PC-9 (cell line): ENCODE measurements around the gene ENTREP3. TPM values are rescaled to one million over a fixed set of nuclear protein-coding genes. Genes with fewer than 3 reads are reported as not detected.

Experiments
- BruUV-seq: library from RNA; stranded (reverse); fragments of 400-500 nt; replicated peaks from 2 replicates; lab custom pipeline; 2021; lab: Mats Ljungman, UMichigan
- CTCF ChIA-PET: fragments of 300-600 bp; sonication (Branson Sonifier 250); formaldehyde crosslinking; loops from one replicate; lab custom pipeline; 2022; ENCODE audit warnings: antibody characterized with exemption; lab: Charles Lee
- POLR2A ChIA-PET: fragments of 300-600 bp; sonication (Branson Sonifier 250); formaldehyde crosslinking; loops from one replicate; lab custom pipeline; 2022; ENCODE audit warnings: antibody characterized with exemption; ENCODE audit not compliant: unreplicated experiment; lab: Charles Lee
- DNase-seq, 2 experiments: peaks; one replicate each; pipeline versions ENCODE4 v3.0.0 to v3.0.0-alpha.2; 2015 to 2022; ENCODE audit warnings: mixed read lengths in 1 of 2
- H2AFZ ChIP-seq: fragments of 200-600 bp; sonication (generic); 2 replicates; pipeline ENCODE4 v1.8.1; 2017; ENCODE audit warnings: antibody characterized with exemption
- H3F3A ChIP-seq: fragments of 200-600 bp; sonication (generic); 2 replicates; pipeline ENCODE4 v1.8.1; 2017; ENCODE audit warnings: antibody characterized with exemption, mild to moderate bottlenecking, low read depth; ENCODE audit not compliant: insufficient read depth
- H3K27ac ChIP-seq: fragments of 200-600 bp; sonication (generic); 2 replicates; pipeline ENCODE4 v1.6.1; 2016; ENCODE audit warnings: mixed run types
- H3K27me3 ChIP-seq: fragments of 200-600 bp; sonication (generic); 2 replicates; pipeline ENCODE4 v1.6.1; 2016; ENCODE audit warnings: low read depth, mixed run types; ENCODE audit not compliant: insufficient read depth
- H3K36me3 ChIP-seq: fragments of 200-600 bp; sonication (generic); 2 replicates; pipeline ENCODE4 v1.6.1; 2016; ENCODE audit warnings: low read depth, mixed run types
- H3K4me1 ChIP-seq: fragments of 200-600 bp; sonication (generic); replicated peaks from 2 replicates; pipeline ENCODE4 v1.6.1; 2016; ENCODE audit warnings: mixed run types; ENCODE audit not compliant: insufficient read depth
- H3K4me2 ChIP-seq: fragments of 200-600 bp; sonication (generic); 2 replicates; pipeline ENCODE4 v1.6.1; 2017; ENCODE audit warnings: mixed run types
- H3K4me3 ChIP-seq: fragments of 200-600 bp; sonication (generic); 2 replicates; pipeline ENCODE4 v1.6.1; 2016; ENCODE audit warnings: mixed run types
- H3K79me2 ChIP-seq: fragments of 200-600 bp; sonication (generic); 2 replicates; pipeline ENCODE4 v1.6.1; 2017; ENCODE audit warnings: low read depth, mixed run types
- H3K9me2 ChIP-seq: fragments of 200-600 bp; sonication (generic); 2 replicates; pipeline ENCODE4 v1.8.1; 2017; ENCODE audit warnings: mild to moderate bottlenecking; ENCODE audit not compliant: insufficient read depth
- H3K9me3 ChIP-seq: fragments of 200-600 bp; sonication (generic); 2 replicates; pipeline ENCODE4 v1.8.1; 2016; ENCODE audit warnings: low read depth; ENCODE audit not compliant: insufficient read depth
- H4K20me1 ChIP-seq: fragments of 200-600 bp; sonication (generic); 2 replicates; pipeline ENCODE4 v1.8.1; 2017; ENCODE audit not compliant: insufficient read depth
- EZH2 ChIP-seq: fragments of 200-600 bp; sonication (generic); IDR thresholded peaks from 2 replicates; pipeline ENCODE4 v1.8.0; 2017; ENCODE audit warnings: antibody characterized with exemption, low read depth
- intact Hi-C: fragments of 100-400 bp; cut with micrococcal nuclease; formaldehyde crosslinking; loops from one replicate; pipeline ENCODE4 v1.10.0; 2022; ENCODE audit not compliant: unreplicated experiment
- total RNA-seq: library from RNA; stranded (reverse); gene quantifications from 2 replicates; pipeline ENCODE4 v1.2.3, GENCODE V29; 2021
- TF ChIP-seq, protein P1 (sequence below): fragments of 200-600 bp; sonication (generic); conservative IDR thresholded peaks from 2 replicates; pipeline ENCODE4 v1.6.1; 2017; ENCODE audit warnings: mixed run types, antibody characterized with exemption, mild to moderate bottlenecking, moderate library complexity

Gene ENTREP3
- total RNA-seq, 1 experiment from 2014 or later, result 56.9 TPM

DNA sequence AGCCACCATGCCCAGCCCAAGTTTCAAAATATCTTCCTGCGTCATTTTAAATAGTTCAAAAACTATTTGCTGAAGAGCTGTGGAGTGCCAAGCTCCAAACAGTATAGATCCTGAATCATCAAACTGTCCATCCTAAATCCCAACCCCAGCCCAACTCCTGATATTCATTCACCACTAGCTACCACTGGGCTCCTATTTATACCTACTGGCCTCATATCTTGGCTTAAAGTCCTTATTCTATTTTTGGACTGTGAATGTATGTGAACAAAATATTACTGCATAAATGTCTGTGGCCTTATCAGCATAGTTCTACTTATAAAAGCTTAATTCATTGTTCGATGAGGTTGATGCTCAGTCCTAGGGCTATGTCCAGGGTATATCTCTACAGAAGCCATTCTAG, 12.1 kb upstream of the ENTREP3 start:
- POLR2A ChIA-PET, result no interaction called here
- H3K27ac ChIP-seq, result no peak overlapping the region
- TF ChIP-seq EZH2, result no peak
- H3K79me2 ChIP-seq, result peaks cover 21% of the 10 kb centered on the region
- H3K4me2 ChIP-seq, result no peak overlapping the region
- H3K4me1 ChIP-seq, result peaks cover 12% of the 10 kb centered on the region
- no peaks in the 10 kb centered on the region for H3K9me3 ChIP-seq
- peaks cover 33% of the 10 kb centered on the region for H3K36me3 ChIP-seq
- no TSS peak for BruUV-seq
- no peak for DNase-seq
- CTCF ChIA-PET, result no interaction called here
- peaks cover 73% of the 10 kb centered on the region for H3F3A ChIP-seq
- H4K20me1 ChIP-seq, result peaks cover 8% of the 10 kb centered on the region
- H3K27me3 ChIP-seq, result no peaks in the 10 kb centered on the region
- H2AFZ ChIP-seq, result no peak overlapping the region
- intact Hi-C loops, result no loop called here
- H3K9me2 ChIP-seq, result no peaks in the 10 kb centered on the region
- no peak overlapping the region for H3K4me3 ChIP-seq

DNA sequence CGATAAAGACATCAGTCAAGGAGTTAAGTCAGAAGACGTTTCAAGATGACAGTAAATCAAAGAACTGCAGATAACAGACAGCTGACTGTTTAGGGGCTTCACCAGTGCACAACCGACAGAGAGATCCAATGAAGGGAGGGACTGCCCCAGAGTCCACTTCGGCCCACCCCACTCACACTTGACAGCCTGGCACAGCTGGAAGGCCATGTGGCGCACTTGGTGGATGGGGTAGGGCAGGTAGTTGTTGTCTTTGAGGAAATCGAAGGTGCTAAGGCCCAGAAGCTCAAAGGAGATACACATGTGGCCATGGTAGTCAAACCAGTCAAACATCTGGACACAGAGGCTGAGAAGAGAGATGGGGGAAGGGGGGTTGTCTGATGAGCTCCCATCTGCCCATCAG, 11.3 kb upstream of the ENTREP3 start:
- no peaks in the 10 kb centered on the region for H3K9me2 ChIP-seq
- peaks cover 13% of the 10 kb centered on the region for H3K79me2 ChIP-seq
- no peak overlapping the region for H2AFZ ChIP-seq
- POLR2A ChIA-PET, result no interaction called here
- no peak overlapping the region for H3K4me2 ChIP-seq
- H3K27ac ChIP-seq, result no peak overlapping the region
- CTCF ChIA-PET, result no interaction called here
- no peak overlapping the region for H3K4me3 ChIP-seq
- H3F3A ChIP-seq, result peaks cover 73% of the 10 kb centered on the region
- no peaks in the 10 kb centered on the region for H3K27me3 ChIP-seq
- no peak for DNase-seq
- no TSS peak for BruUV-seq
- no peaks in the 10 kb centered on the region for H3K9me3 ChIP-seq
- H3K4me1 ChIP-seq, result peaks cover 6% of the 10 kb centered on the region
- no peak for TF ChIP-seq EZH2
- TF ChIP-seq, protein P1, sequence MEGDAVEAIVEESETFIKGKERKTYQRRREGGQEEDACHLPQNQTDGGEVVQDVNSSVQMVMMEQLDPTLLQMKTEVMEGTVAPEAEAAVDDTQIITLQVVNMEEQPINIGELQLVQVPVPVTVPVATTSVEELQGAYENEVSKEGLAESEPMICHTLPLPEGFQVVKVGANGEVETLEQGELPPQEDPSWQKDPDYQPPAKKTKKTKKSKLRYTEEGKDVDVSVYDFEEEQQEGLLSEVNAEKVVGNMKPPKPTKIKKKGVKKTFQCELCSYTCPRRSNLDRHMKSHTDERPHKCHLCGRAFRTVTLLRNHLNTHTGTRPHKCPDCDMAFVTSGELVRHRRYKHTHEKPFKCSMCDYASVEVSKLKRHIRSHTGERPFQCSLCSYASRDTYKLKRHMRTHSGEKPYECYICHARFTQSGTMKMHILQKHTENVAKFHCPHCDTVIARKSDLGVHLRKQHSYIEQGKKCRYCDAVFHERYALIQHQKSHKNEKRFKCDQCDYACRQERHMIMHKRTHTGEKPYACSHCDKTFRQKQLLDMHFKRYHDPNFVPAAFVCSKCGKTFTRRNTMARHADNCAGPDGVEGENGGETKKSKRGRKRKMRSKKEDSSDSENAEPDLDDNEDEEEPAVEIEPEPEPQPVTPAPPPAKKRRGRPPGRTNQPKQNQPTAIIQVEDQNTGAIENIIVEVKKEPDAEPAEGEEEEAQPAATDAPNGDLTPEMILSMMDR, result no peak
- peaks cover 33% of the 10 kb centered on the region for H3K36me3 ChIP-seq
- H4K20me1 ChIP-seq, result peaks cover 5% of the 10 kb centered on the region
- intact Hi-C loops, result no loop called here

DNA sequence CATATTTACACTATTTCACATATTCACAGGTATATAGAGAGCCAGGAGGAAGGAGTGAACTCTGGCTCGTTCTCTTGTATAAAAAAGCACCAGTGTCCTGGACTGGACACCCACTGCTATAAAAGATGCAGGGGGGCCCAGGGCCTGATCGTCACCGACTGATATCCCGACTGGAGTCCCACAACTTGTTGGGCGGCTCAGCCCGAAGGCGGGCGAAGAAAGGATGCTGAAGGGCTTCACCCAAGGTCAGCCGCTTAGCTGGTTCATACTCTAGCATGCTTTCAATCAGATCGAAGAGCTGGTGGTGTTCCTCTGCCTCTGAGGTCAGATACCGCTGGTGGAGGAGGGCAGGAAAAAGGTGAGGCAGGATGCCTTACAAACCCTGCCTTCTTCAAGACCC, 7.8 kb upstream of the ENTREP3 start:
- DNase-seq, result no peak
- peak overlapping the region; percentile 99; the same call in 1 of the 2 replicates for H3K4me2 ChIP-seq
- H3K4me3 ChIP-seq, result no peak overlapping the region
- TF ChIP-seq EZH2, result no peak
- TF ChIP-seq, protein P1, result no peak
- H4K20me1 ChIP-seq, result no peaks in the 10 kb centered on the region
- H3K4me1 ChIP-seq, result peaks cover 18% of the 10 kb centered on the region
- peaks cover 65% of the 10 kb centered on the region for H3F3A ChIP-seq
- ChIA-PET POLR2A (no interaction called here), CTCF (no interaction called here)
- peaks cover 19% of the 10 kb centered on the region for H3K79me2 ChIP-seq
- intact Hi-C loops, result loop anchor here (5.0 kb wide), 2 partner anchors 44 to 59 kb away; partner anchors contain the start of genes FDPS and RUSC1
- no TSS peak for BruUV-seq
- H3K27me3 ChIP-seq, result no peaks in the 10 kb centered on the region
- H2AFZ ChIP-seq, result no peak overlapping the region
- no peaks in the 10 kb centered on the region for H3K9me2 ChIP-seq
- no peaks in the 10 kb centered on the region for H3K9me3 ChIP-seq
- peak overlapping the region; percentile 54 for H3K27ac ChIP-seq
- peaks cover 18% of the 10 kb centered on the region for H3K36me3 ChIP-seq
